Activated CD4-positive, alpha-beta T cell treated with anti-CD3 and anti-CD28 coated beads, Interleukin-2, amount 50 U/mL, for 24 hours (primary cell): ENCODE measurements around the gene AGBL5.
"Not testable (repeated sequence)": the region's sequence is repeated elsewhere in the genome, so short reads cannot be mapped to it uniquely, and the experiment has no call there.

ENCODE experiments used
- DNase-seq, 2 donors: peaks; one replicate each; pipeline ENCODE4 v3.0.0-alpha.2; 2020; ENCODE audit warnings: low read depth in 1 of 2, low spot score in 1 of 2

The AGBL5 gene

DNA sequence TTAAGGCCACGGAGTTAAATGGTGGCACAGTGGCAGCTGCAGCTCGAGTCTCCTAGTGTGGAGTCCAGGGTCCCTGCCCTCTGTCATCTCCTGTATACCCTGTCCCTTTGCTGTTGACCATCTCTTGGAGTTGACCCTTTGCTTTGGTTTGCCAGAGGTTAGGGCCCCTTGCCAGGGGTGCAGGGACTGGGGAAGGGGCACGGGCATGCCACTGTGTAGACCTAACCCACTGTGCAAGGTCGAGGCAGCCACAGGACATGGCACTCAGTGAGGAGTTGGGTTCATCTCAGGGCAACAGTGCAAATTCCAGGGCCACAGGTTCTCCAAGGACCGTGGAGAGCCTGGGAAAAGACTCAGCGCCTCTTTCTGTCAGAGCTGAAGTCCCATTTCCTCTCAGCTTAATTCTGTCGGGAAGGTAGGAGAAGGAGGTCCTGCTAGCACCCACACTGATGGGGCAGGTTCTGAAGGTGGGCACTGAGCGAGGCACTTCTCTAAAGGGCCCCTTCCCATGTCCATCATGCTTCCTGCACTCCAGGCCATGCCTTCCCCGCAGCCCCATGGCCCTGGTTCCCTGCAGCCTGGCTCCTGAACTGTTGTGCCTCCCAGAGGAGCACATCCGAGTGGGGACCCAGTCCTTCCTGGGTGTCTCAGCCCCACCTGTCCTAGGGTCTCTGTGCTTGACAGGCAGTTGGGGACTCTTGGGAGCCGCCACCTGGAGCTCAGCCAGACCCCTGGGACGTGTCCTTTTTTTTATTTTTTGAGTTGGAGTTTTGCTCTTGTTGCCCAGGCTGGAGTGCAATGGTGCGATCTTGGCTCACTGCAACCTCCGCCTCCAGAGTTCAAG lies 37.9 kb downstream of the AGBL5 start:
- no peak for DNase-seq

DNA sequence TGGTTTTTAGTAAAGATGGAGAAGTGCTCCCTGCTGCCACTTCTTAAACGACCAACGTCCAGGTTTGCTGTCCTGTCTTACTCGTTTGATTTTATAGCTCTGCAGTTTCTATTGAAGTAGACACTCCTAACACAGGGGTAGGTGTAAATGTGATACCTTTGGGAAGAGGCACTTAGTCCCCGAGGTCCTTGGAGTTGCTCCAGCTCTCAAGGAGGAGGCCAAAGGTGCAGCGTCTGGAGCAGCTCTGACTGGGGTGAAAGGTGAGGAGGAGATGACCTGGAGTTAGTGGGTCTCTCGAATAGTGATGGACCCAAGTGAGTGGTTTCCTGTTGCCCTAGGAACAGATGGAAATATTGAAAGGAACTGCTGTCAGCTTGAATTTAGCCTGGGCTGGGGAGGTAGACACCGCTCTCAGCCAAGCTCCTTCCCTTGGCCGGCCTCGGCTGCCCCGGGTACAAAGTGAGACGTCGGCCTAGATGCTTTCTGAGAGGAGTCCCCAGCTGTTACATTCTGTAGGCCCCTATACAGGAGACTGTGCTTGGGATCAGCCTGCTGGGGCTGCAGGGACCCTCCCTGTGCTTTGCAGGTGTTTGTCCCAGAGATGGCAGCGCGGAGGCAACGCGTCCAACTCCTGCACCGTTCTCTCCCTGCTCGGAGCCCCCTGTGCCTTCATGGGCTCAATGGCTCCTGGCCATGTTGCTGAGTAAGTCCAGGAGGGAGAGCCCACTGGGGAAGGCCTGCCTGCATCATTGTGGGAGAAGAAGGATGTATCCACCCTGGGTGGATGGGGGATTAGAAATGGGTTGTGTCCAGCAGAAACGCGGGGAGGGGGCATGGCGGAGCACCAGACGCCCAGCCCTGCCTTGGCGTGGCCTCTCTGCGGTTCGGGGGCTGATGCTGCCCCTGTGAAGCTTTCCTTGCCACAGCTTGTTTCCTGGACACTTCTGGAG lies 40.6 kb downstream of the AGBL5 start:
- DNase-seq, result no peak

DNA sequence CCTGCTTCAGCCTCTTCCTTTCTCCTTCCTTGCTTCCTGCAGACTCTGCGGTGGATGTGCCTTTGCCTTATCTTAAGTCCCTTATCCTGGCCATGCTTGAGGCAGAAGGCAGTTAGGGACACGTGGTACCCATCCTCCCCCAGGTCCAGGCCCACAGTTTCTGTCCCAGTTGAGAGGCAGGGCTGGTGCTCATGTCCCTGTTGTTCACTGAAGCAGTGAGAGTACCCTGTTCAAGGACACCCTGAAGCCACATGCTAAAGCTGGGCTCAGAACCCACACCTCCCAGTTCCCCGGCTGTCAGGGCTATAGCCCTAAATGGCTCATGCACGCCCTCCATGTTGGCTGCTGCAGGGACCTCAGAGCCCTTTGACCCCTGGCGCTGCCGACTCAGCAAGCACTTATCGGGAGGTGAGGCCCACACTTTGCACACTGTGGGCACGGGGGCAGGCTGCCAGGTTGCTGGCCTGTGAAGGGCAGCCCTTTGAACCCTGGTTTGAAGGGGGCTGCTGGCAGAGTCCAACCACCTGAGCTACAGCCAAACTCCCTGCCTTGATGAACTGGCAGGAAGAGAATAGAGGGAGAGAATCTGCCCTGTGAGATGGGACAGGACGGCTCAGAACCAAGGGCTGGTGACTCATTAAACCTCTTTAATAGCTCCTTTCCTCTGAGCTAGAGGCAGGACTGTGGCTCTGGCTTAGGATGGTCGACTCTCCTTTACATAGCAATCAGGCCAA lies 41.4 kb downstream of the AGBL5 start:
- DNase-seq, result no peak

DNA sequence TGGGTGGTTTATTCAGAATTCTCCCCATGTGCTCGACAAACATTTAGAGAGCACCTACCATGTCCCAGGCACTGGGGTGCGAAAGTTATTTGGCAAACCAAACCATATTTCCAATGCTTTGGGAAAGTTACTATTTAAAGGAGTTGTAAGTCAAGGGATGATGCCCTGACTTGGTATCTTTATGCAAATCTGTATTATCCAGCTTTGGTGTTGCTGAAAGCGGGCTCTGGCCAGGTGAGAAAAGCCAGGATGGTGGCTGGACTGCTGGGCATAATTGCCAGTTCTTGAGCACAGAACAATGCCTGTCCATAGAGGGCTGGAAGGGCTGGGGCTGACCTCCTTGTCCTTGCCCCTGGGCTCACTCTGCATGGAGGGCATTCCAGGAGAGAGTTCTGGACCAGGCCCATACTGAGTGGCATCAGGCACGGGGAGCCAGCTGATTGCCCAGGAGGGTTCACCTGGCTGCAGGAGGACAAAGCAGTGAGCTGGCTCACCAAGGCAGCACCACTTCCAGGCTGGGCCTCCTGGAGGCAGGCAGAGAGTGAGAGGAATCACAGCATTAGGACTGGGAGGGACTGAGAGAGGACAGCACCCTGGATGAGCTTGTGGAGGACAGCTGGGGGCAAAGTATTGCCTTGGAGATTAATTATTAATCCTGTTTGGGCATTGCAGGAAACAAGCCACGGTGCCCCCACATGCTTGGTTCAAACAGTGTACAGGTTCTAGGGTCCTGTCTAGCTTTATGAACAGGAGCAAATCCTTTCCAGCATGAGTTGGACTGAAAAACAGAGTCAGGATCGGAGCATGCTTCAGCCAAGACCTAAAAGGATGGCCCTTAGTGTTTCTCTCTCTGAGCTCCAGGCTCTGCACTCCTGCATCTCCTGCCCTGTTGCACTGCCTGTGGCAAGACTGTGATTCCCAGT lies 42.2 kb downstream of the AGBL5 start:
- no peak for DNase-seq

DNA sequence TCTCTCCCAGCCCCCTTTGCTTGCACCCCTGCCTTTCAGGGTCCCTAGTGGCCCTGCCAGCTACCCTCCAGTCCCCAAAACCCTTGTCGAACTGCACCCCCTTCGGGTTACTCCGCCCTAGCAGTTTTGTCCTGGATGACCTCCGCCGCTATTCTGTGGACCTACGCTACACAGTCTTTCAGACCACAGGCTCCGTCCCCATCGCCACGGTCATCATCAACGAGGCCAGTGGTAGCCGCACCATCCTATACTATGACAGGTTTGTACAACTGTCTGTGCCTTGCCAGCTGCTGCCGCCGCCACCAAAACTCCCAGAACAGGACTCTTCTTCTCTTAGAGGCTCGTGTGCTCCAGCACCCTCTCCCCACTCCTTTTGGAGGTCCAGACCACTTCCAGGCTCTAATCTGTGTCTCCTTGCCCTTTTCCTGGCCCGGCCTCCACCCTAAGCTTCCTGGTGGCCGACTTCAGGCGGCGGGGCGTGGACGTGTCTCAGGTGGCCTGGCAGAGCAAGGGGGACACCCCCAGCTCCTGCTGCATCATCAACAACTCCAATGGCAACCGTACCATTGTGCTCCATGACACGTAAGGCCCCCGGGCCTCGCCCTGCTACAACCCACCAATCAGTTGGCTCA lies 43.0 kb downstream of the AGBL5 start:
- no peak for DNase-seq

DNA sequence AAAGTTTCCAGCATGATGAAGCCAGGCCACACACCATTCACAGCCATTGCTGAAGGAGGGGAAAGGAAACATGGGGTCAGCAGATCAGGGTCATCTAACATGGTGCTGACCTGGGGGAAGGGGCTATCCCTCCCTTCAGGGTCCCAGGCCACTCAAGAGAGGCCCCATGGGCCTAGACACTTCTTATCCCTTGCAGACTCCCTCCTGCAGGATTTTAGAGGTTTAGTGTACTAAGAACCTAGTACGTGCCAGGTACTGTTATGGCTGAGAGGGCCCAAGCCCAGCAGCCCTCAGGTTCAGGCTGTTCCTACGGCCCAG lies 43.9 kb downstream of the AGBL5 start:
- DNase-seq, result no peak

DNA sequence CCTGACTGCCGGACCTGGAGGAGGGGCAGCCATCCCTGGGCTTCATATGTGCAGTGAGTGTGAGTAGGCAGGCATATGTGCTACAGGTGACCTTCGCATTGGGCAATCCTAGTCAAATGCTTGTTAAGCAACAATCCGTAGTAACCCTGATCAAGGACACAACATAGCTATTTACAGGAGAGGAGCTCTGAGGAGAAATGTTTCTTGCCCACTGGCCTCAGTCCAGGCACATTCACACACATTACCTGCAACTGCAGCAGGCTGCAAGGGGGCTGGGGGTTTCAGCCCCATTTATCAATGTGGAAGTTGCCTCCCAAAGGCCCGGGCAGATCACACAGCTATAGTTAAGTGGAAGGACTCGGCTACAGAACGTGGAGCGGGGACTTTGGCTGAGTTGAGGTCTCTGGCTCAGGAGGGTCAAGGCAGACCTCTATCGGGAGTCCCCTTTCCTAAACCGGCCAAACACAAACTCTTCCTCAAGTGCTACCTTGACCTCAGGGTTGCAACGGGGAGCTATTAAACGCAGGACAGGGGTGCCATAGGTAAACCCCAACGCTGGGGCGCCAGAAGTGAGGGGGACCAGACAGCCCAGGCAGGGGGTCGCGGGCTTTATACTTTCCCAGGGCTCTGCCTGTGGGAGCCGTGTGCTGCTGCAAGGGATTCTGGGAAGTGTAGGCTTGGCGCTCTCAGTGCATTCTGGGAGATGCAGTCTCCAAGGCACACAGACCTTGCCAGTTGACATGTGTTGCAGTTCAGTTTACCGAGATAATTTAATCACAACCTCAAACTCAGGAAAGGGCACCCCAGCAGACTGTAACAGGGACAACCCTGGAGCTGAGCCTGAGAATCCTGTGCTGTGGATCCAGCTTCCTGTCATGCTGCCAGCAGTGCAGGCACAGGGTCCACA lies 44.5 kb downstream of the AGBL5 start:
- no peak for DNase-seq

GRCh38 chr2:27096748-27097297 lies 45.4 kb downstream of the AGBL5 start:
- DNase-seq, result no peak

DNA sequence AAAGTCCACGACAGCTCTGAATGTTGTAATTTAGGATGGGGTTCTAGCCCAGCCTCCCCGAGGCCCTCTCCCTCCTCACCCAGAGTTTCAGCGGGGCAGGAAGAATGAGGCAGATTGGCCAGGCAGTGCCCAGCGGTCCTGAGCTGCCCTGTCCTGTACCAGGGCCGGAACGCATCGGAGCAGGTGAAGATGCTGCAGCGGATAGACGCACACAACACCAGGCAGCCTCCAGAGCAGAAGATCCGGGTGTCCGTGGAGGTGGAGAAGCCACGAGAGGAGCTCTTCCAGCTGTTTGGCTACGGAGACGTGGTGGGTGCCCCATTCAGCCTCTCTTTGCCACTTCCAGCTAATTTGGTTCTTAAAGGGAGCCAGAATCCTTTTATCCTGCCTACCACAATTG lies 45.9 kb downstream of the AGBL5 start:
- no peak for DNase-seq

GRCh38 chr2:27099334-27099955 lies 48.0 kb downstream of the AGBL5 start:
- DNase-seq, result no peak

DNA sequence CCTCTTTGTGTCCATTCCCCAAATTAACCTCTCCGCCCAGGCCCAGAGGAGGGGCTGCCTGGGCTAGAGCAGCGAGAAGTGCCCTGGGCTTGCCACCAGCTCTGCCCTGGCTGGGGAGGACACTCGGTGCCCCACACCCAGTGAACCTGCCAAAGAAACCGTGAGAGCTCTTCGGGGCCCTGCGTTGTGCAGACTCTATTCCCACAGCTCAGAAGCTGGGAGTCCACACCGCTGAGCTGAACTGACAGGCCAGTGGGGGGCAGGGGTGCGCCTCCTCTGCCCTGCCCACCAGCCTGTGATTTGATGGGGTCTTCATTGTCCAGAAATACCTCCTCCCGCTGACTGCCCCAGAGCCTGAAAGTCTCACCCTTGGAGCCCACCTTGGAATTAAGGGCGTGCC lies 48.6 kb downstream of the AGBL5 start:
- no peak for DNase-seq

- no peak for DNase-seq
These were observed 50.9 kb downstream of the AGBL5 start for GRCh38 chr2:27102329-27102728.

DNA sequence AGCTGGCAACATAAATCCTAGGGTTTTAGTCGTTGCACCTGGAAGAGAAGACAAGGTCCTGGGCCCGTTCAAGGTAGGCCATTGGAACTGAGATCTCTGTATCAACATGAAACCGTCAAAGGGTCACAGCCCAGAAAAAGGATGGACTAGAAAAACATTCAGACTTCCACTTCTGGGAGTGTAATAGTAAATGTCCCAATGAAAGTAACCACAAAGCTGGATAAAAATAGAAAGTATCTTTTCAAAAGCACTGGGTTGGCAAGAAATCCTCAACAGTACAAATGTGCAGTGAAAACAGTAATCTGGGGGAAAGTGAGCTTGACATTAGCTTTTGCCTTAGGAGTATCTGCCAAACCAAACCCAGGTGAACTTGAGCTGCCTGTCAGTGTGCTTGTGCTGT lies 54.5 kb downstream of the AGBL5 start:
- no peak for DNase-seq

DNA sequence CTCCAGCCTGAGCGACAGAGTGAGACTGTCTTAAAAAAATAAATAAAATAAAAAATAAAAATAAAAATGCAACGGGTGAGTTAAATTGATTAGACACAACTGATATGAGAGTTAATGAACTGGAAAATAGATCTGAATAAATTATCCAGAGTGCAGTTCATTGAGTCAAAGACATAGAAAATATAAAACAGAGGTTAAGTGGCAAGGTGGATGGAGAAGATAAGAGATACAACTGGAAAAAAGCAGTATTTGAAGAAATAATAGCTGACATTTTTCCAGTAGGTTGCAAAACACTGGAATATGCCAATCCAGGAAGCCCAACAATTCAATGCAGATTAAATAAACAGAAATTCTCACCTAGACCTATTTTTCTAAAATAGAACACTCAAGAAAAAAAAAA lies 56.8 kb downstream of the AGBL5 start:
- DNase-seq, result no peak

DNA sequence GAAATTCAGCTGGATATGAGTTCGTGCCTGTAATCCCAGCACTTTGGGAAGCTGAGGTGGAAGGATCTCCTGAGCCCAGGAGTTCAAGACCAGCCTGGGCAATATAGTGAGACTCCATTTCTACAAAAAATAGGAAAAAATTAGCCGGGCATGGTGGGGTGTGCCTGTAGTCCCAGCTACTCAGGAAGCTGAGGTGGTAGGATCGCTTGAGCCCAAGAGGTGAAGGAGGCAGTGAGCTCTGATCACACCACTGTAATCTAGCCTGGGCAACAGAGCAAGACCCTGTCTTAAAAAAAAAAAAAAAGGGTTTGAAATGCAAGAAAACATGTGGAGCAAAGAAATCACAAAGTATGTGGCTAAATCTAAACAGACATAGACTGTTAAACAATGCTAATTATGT lies 57.6 kb downstream of the AGBL5 start:
- no peak for DNase-seq

DNA sequence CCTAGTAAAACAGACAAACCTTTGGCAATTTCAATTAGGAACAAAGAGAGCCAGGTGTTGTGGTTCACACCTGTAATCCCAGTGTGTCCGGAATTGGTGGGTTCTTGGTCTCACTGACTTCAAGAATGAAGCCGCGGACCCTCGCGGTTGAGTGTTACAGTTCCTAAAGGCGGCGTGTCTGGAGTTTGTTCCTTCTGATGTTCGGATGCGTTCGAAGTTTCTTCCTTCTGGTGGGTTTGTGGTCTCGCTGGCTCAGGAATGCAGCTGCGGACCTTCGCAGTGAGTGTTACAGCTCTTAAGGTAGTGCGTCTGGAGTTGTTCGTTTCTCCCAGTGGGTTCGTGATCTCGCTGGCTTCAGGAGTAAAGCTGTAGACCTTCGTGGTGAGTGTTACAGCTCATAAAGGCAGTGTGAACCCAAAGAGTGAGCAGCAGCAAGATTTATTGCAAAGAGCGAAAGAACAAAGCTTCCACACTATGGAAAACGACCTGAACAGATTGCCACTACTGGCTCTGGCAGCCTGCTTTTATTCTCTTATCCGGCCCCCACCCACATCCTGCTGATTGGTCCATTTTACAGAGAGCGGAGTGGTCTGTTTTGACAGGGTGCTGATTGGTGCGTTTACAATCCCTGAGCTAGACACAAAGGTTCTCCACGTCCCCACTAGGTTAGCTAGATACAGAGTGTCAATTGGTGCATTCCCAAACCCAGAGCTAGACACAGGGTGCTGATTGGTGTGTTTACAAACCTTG lies 59.3 kb downstream of the AGBL5 start:
- DNase-seq, result not testable (repeated sequence)

DNA sequence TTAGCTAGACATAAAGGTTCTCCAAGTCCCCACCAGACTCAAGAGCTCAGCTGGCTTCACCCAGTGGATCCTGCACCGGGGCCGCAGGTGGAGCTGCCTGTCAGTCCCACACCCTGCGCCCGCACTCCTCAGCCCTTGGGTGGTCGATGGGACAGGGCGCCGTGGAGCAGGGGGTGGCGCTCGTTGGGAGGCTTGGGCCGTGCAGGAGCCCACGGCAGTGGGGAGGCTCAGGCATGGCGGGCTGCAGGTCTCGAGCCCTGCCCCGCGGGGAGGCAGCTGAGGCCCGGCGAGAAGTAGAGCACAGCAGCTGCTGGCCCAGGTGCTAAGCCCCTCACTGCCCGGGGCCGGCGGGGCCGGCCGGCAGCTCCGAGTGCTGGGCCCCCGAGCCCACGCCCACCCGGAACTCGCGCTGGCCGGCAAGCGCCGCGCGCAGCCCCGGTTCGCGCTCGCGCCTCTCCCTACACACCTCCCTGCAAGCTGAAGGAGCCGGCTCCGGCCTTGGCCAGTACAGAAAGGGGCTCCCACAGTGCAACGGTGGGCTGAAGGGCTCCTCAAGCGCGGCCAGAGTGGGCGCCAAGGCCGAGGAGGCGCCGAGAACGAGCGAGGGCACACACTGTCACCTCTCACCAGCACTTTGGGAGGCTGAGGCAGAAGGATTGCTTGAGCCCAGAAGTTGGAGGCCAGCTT lies 60.1 kb downstream of the AGBL5 start:
- not testable (repeated sequence) for DNase-seq
